ENCODE data around the gene SRRM3. TPM values are rescaled to one million over a fixed set of nuclear protein-coding genes. Genes with fewer than 3 reads are reported as not detected.
A peak's percentile ranks its signal among the peaks of the same experiment; 100 is the strongest.
"Not testable (repeated sequence)": the region's sequence is repeated elsewhere in the genome, so short reads cannot be mapped to it uniquely, and the experiment has no call there.

The SRRM3 gene
- total and polyA plus RNA-seq, 2 experiments from 2014 or later: 0.39 to 0.65 TPM

DNA sequence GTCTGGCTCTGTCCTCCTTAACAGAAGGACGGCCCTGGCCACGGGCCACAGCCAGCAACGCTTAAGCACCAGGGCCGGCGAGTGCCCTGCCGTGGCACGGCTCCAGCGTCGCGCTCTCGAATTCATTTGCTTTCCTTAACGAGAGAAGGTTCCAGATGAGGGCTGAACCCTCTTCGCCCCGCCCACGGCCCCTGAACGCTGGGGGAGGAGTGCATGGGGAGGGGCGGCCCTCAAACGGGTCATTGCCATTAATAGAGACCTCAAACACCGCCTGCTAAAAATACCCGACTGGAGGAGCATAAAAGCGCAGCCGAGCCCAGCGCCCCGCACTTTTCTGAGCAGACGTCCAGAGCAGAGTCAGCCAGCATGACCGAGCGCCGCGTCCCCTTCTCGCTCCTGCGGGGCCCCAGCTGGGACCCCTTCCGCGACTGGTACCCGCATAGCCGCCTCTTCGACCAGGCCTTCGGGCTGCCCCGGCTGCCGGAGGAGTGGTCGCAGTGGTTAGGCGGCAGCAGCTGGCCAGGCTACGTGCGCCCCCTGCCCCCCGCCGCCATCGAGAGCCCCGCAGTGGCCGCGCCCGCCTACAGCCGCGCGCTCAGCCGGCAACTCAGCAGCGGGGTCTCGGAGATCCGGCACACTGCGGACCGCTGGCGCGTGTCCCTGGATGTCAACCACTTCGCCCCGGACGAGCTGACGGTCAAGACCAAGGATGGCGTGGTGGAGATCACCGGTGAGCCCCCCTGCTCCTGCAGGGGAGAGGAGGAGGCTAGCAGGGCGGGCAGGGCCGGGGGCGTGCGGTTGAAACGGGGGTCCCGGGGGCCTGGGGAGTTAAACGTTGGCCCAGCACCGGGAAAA is 100.9 kb downstream of the SRRM3 start, which contains the start of gene HSPB1:
Gene HSPB1 (plus strand): TSS at position 327 of the 855 bp plus-strand sequence. CDS start 40 bp downstream, at position 367.
- Histone ChIP-seq H4K20me1 (ENCODE audit: insufficient read depth) (no peaks in the 10 kb centered on the region), H3K79me2 (ENCODE audit: insufficient read depth) (no peaks in the 10 kb centered on the region), H3K9me2 (ENCODE audit: insufficient read depth) (no peaks in the 10 kb centered on the region), H3K4me3 (peak within 1 kb of the TSS; percentile 88), H3F3A (ENCODE audit: insufficient read depth) (peaks cover 22% of the 10 kb centered on the region), H3K4me1 (ENCODE audit: insufficient read depth) (peaks cover 13% of the 10 kb centered on the region; the same call in 1 of the 2 replicates), H3K27ac (peak within 1 kb of the TSS; percentile 77), H3K27me3 (replicated peaks; ENCODE audit: insufficient read depth) (no peaks in the 10 kb centered on the region), H3K9me3 (ENCODE audit: low read depth) (no peaks in the 10 kb centered on the region), H3K36me3 (ENCODE audit: low read depth) (0 out of 2 replicates have a peak, but pooled peaks cover 6% of the 10 kb centered on the region), H3K9ac (peak within 1 kb of the TSS; percentile 90), H2AFZ (peak within 1 kb of the TSS; percentile 72), H3K4me2 (ENCODE audit: unreplicated experiment) (peak within 1 kb of the TSS; percentile 59)
- peak; percentile 94 for DNase-seq
- WGBS, 2 experiments (ENCODE audit: low coverage in 1 of 2, low lambda C conversion rate in 2 of 2, missing lambda C conversion rate in 2 of 2): 1% methylated on average over 62 to 74 of the region's 75 CpGs
- no peak for TF ChIP-seq EZH2 (IDR thresholded peaks at IDR 0.05; ENCODE audit: insufficient read depth, poor library complexity, severe bottlenecking)
- TF ChIP-seq EZH2phosphoT487 (IDR thresholded peaks at IDR 0.05; ENCODE audit: insufficient read depth, low read depth): no peak
- in situ Hi-C loops (cut with MboI): no loop called here

GRCh38 chr7:76303202-76304147 is 101.8 kb downstream of the SRRM3 start:
- DNase-seq: peak; percentile 96
- peak overlapping the region; percentile 72 for H2AFZ ChIP-seq
- H3K36me3 ChIP-seq (ENCODE audit: low read depth): 0 out of 2 replicates have a peak, but pooled peaks cover 6% of the 10 kb centered on the region
- no peaks in the 10 kb centered on the region for H3K9me3 ChIP-seq (ENCODE audit: low read depth)
- no peaks in the 10 kb centered on the region for H3K9me2 ChIP-seq (ENCODE audit: insufficient read depth)
- peak overlapping the region; percentile 77 for H3K27ac ChIP-seq
- 2 to 3% methylated on average over 40 to 51 of the region's 56 CpGs for WGBS, 2 experiments (ENCODE audit: low coverage in 1 of 2, low lambda C conversion rate in 2 of 2, missing lambda C conversion rate in 2 of 2)
- peaks cover 19% of the 10 kb centered on the region for H3F3A ChIP-seq (ENCODE audit: insufficient read depth)
- H3K79me2 ChIP-seq (ENCODE audit: insufficient read depth): no peaks in the 10 kb centered on the region
- H3K9ac ChIP-seq: peak overlapping the region; percentile 90
- peak overlapping the region; percentile 59 for H3K4me2 ChIP-seq (ENCODE audit: unreplicated experiment)
- TF ChIP-seq EZH2phosphoT487 (IDR thresholded peaks at IDR 0.05; ENCODE audit: insufficient read depth, low read depth): no peak
- no peak for TF ChIP-seq EZH2 (IDR thresholded peaks at IDR 0.05; ENCODE audit: insufficient read depth, poor library complexity, severe bottlenecking)
- H3K27me3 ChIP-seq (replicated peaks; ENCODE audit: insufficient read depth): no peaks in the 10 kb centered on the region
- peaks cover 10% of the 10 kb centered on the region; the same call in 1 of the 2 replicates for H3K4me1 ChIP-seq (ENCODE audit: insufficient read depth)
- in situ Hi-C loops (cut with MboI): no loop called here
- H4K20me1 ChIP-seq (ENCODE audit: insufficient read depth): no peaks in the 10 kb centered on the region
- H3K4me3 ChIP-seq: peak overlapping the region; percentile 88

GRCh38 chr7:76304888-76305375 is 103.2 kb downstream of the SRRM3 start:
- H2AFZ ChIP-seq: no peak overlapping the region
- no peaks in the 10 kb centered on the region for H3K27me3 ChIP-seq (replicated peaks; ENCODE audit: insufficient read depth)
- H3K9ac ChIP-seq: peak overlapping the region; percentile 90; the same call in 1 of the 2 replicates
- H4K20me1 ChIP-seq (ENCODE audit: insufficient read depth): no peaks in the 10 kb centered on the region
- H3K9me2 ChIP-seq (ENCODE audit: insufficient read depth): no peaks in the 10 kb centered on the region
- H3K79me2 ChIP-seq (ENCODE audit: insufficient read depth): no peaks in the 10 kb centered on the region
- peaks cover 10% of the 10 kb centered on the region; the same call in 1 of the 2 replicates for H3K4me1 ChIP-seq (ENCODE audit: insufficient read depth)
- peak overlapping the region; percentile 77; the same call in 1 of the 2 replicates for H3K27ac ChIP-seq
- 52 to 57% methylated on average over 10 of the region's 10 CpGs for WGBS, 2 experiments (ENCODE audit: low coverage in 1 of 2, low lambda C conversion rate in 2 of 2, missing lambda C conversion rate in 2 of 2)
- DNase-seq: no peak
- 0 out of 2 replicates have a peak, but pooled peaks cover 6% of the 10 kb centered on the region for H3K36me3 ChIP-seq (ENCODE audit: low read depth)
- in situ Hi-C loops (cut with MboI): no loop called here
- H3F3A ChIP-seq (ENCODE audit: insufficient read depth): peaks cover 19% of the 10 kb centered on the region
- peak overlapping the region; percentile 88; the same call in 1 of the 2 replicates for H3K4me3 ChIP-seq
- H3K9me3 ChIP-seq (ENCODE audit: low read depth): no peaks in the 10 kb centered on the region
- peak overlapping the region; percentile 59 for H3K4me2 ChIP-seq (ENCODE audit: unreplicated experiment)
- TF ChIP-seq EZH2 (IDR thresholded peaks at IDR 0.05; ENCODE audit: insufficient read depth, poor library complexity, severe bottlenecking): no peak
- no peak for TF ChIP-seq EZH2phosphoT487 (IDR thresholded peaks at IDR 0.05; ENCODE audit: insufficient read depth, low read depth)

- H3K79me2 ChIP-seq (ENCODE audit: insufficient read depth); H3K36me3 ChIP-seq (ENCODE audit: low read depth); H3K27ac ChIP-seq; H3K4me2 ChIP-seq (ENCODE audit: unreplicated experiment); DNase-seq; H3K9me3 ChIP-seq (ENCODE audit: low read depth); H4K20me1 ChIP-seq (ENCODE audit: insufficient read depth); H3F3A ChIP-seq (ENCODE audit: insufficient read depth); H3K4me1 ChIP-seq (ENCODE audit: insufficient read depth); H3K27me3 ChIP-seq (replicated peaks; ENCODE audit: insufficient read depth); H3K9ac ChIP-seq; in situ Hi-C loops (cut with MboI); H2AFZ ChIP-seq; H3K4me3 ChIP-seq; H3K9me2 ChIP-seq (ENCODE audit: insufficient read depth): not testable (repeated sequence)
- WGBS, 2 experiments (ENCODE audit: low coverage in 1 of 2, low lambda C conversion rate in 2 of 2, missing lambda C conversion rate in 2 of 2): 86 to 87% methylated on average over 12 of the region's 12 CpGs
Measured at GRCh38 chr7:76308874-76309273, 107.2 kb downstream of the SRRM3 start.

DNA sequence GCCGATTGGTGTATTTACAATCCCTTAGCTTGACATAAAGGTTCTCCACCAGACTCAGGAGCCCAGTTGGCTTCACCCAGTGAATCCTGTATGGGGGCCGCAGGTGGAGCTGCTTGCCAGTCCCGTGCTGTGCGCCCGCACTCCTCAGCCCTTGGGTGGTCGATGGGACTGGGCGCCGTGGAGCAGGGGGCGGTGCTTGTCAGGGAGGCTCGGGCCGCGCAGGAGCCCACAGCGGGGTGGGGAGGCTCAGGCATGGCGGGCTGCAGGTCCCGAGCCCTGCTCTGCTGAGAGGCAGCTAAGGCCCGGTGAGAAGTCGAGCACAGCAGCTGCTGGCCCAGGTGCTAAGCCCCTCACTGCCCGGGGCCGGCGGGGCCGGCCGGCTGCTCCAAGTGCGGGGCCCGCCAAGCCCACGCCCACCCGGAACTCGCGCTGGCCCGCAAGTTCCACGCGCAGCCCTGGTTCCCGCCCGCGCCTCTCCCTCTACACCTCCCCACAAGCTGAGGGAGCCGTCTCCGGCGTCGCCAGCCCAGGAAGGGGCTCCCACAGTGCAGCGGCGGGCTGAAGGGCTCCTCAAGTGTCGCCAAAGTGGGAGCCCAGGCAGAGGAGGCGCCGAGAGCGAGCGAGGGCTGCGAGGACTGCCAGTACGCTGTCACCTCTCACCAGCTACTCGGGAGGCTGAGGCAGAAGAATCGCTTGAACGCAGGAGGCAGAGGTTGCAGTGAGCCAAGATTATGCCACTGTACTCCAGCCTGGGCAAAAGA is 107.8 kb downstream of the SRRM3 start:
- H3K9me3 ChIP-seq (ENCODE audit: low read depth); H3F3A ChIP-seq (ENCODE audit: insufficient read depth); H3K36me3 ChIP-seq (ENCODE audit: low read depth); H3K9me2 ChIP-seq (ENCODE audit: insufficient read depth); H3K4me1 ChIP-seq (ENCODE audit: insufficient read depth); DNase-seq; H3K79me2 ChIP-seq (ENCODE audit: insufficient read depth); H3K9ac ChIP-seq; H2AFZ ChIP-seq; H3K4me2 ChIP-seq (ENCODE audit: unreplicated experiment); H3K27ac ChIP-seq; H4K20me1 ChIP-seq (ENCODE audit: insufficient read depth); H3K4me3 ChIP-seq; H3K27me3 ChIP-seq (replicated peaks; ENCODE audit: insufficient read depth): not testable (repeated sequence)
- 90 to 93% methylated on average over 26 to 40 of the region's 50 CpGs for WGBS, 2 experiments (ENCODE audit: low coverage in 1 of 2, low lambda C conversion rate in 2 of 2, missing lambda C conversion rate in 2 of 2)
- in situ Hi-C loops (cut with MboI): loop anchor here (5.0 kb wide), 1 partner anchor 127 kb away; no protein-coding TSS in a partner anchor
